ENCODE results near the gene ABCA2. TPM values are rescaled to one million over a fixed set of nuclear protein-coding genes. Genes with fewer than 3 reads are reported as not detected.

The ABCA2 gene
- total RNA-seq, 4 donors from 2014 or later = 13.5 to 58.6 (median 19.3) TPM

- TF ChIP-seq CTCF (IDR thresholded peaks at IDR 0.05; ENCODE audit: low read depth) = no peak
These were observed 26.0 kb downstream of the ABCA2 start for GRCh38 chr9:137001857-137002645.

GRCh38 chr9:137000177-137000930, 27.7 kb downstream of the ABCA2 start:
- no peak for TF ChIP-seq CTCF (IDR thresholded peaks at IDR 0.05; ENCODE audit: low read depth)

GRCh38 chr9:136997830-136998234, 30.2 kb downstream of the ABCA2 start:
- no peak for TF ChIP-seq CTCF (IDR thresholded peaks at IDR 0.05; ENCODE audit: low read depth)

GRCh38 chr9:136997371-136997770, 30.7 kb downstream of the ABCA2 start:
- TF ChIP-seq CTCF (IDR thresholded peaks at IDR 0.05; ENCODE audit: low read depth) = no peak

GRCh38 chr9:136996361-136997292, 31.4 kb downstream of the ABCA2 start, which contains the start of gene CLIC3:
Gene CLIC3 (minus strand): TSS chr9:136996568. CDS start chr9:136996543, 25 bp downstream.
- TF ChIP-seq CTCF (IDR thresholded peaks at IDR 0.05; ENCODE audit: low read depth) = no peak

GRCh38 chr9:136995772-136996311, 32.2 kb downstream of the ABCA2 start:
- no peak for TF ChIP-seq CTCF (IDR thresholded peaks at IDR 0.05; ENCODE audit: low read depth)
